GM23248 (cell line): ENCODE results near the gene SMARCA4. TPM values are rescaled to one million over a fixed set of nuclear protein-coding genes. Genes with fewer than 3 reads are reported as not detected.
A peak's percentile ranks its signal among the peaks of the same experiment; 100 is the strongest.

Source experiments
- DNase-seq: peaks from one replicate; pipeline ENCODE4 v3.0.0-alpha.2; 2015
- H2AFZ ChIP-seq: fragments of 200-600 bp; sonication (generic); 2 replicates; pipeline ENCODE4 v1.6.1; 2016; ENCODE audit warnings: antibody characterized with exemption
- H3F3A ChIP-seq: fragments of 200-600 bp; sonication (generic); 2 replicates; pipeline ENCODE4 v1.6.1; 2016; ENCODE audit warnings: mild to moderate bottlenecking, antibody characterized with exemption, mixed run types; ENCODE audit not compliant: insufficient read depth
- H3K27ac ChIP-seq: fragments of 200-600 bp; sonication (generic); 2 replicates; pipeline ENCODE4 v1.5.1; 2016; ENCODE audit warnings: mild to moderate bottlenecking
- H3K27me3 ChIP-seq: fragments of 200-600 bp; sonication (generic); replicated peaks from 2 replicates; pipeline ENCODE4 v1.6.1; 2016; ENCODE audit warnings: mild to moderate bottlenecking; ENCODE audit not compliant: insufficient read depth
- H3K36me3 ChIP-seq: fragments of 200-600 bp; sonication (generic); 2 replicates; pipeline ENCODE4 v1.6.1; 2016; ENCODE audit warnings: low read depth, mild to moderate bottlenecking
- H3K4me1 ChIP-seq: fragments of 200-600 bp; sonication (generic); 2 replicates; pipeline ENCODE4 v1.6.1; 2016; ENCODE audit warnings: mild to moderate bottlenecking; ENCODE audit not compliant: insufficient read depth
- H3K4me2 ChIP-seq: fragments of 200-600 bp; sonication (generic); one replicate; pipeline ENCODE4 v1.6.1; 2016; ENCODE audit warnings: mild to moderate bottlenecking; ENCODE audit not compliant: unreplicated experiment
- H3K4me3 ChIP-seq: fragments of 200-600 bp; sonication (generic); 2 replicates; pipeline ENCODE4 v1.5.1; 2016; ENCODE audit warnings: mild to moderate bottlenecking
- H3K79me2 ChIP-seq: fragments of 200-600 bp; sonication (generic); 2 replicates; pipeline ENCODE4 v1.6.1; 2016; ENCODE audit warnings: mild to moderate bottlenecking; ENCODE audit not compliant: insufficient read depth
- H3K9ac ChIP-seq: fragments of 200-600 bp; sonication (generic); 2 replicates; pipeline ENCODE4 v1.6.1; 2016; ENCODE audit warnings: mild to moderate bottlenecking
- H3K9me2 ChIP-seq: fragments of 200-600 bp; sonication (generic); 2 replicates; pipeline ENCODE4 v1.6.1; 2016; ENCODE audit warnings: mixed run types, mild to moderate bottlenecking, moderate library complexity; ENCODE audit not compliant: insufficient read depth
- H3K9me3 ChIP-seq: fragments of 200-600 bp; sonication (generic); one replicate; pipeline ENCODE4 v1.6.1; 2017; ENCODE audit warnings: low read depth
- H4K20me1 ChIP-seq: fragments of 200-600 bp; sonication (generic); 2 replicates; pipeline ENCODE4 v1.6.0; 2016; ENCODE audit not compliant: insufficient read depth
- EZH2 ChIP-seq: fragments of 200-600 bp; sonication (generic); IDR thresholded peaks from 2 replicates; pipeline ENCODE4 v1.6.1; 2018; ENCODE audit warnings: antibody characterized with exemption, mild to moderate bottlenecking; ENCODE audit not compliant: insufficient read depth, poor library complexity, severe bottlenecking
- EZH2phosphoT487 ChIP-seq: fragments of 200-600 bp; sonication (generic); IDR thresholded peaks from 2 replicates; pipeline ENCODE4 v1.6.1; 2018; ENCODE audit warnings: antibody characterized with exemption, moderate library complexity, mild to moderate bottlenecking, low read depth; ENCODE audit not compliant: insufficient read depth
- WGBS, 2 experiments: methylation state at CpG; one replicate each; pipeline ENCODE4 v1.1.6; 2015 to 2017; ENCODE audit warnings: low lambda C conversion rate in 2 of 2, low coverage in 1 of 2; ENCODE audit errors: missing lambda C conversion rate in 2 of 2; 5-methylcytosine and 5-hydroxymethylcytosine counted together
- in situ Hi-C: fragments of 300-500 bp; cut with MboI; formaldehyde crosslinking; loops from 2 replicates; pipeline ENCODE4 v1.15.0; 2020
- polyA plus RNA-seq: library from polyadenylated mRNA; unstranded; fragments of >200 nt; fragmentation: Nextera tagmentation; extraction: Ambion mirVana; gene quantifications from 2 replicates; pipeline ENCODE4 v1.2.1, GENCODE V29; 2016
- total RNA-seq: library from RNA; depleted of rRNA; stranded (reverse); fragments of >200 nt; shearing (Covaris generic); gene quantifications from 2 replicates; pipeline ENCODE4 v1.2.3, GENCODE V29; 2014

Gene SMARCA4
- total and polyA plus RNA-seq, 2 experiments from 2014 or later = 37.1 to 44.0 TPM

- no peak for DNase-seq
- no peaks in the 10 kb centered on the region for H3K4me1 ChIP-seq
- no peak overlapping the region for H3K4me3 ChIP-seq
- no peak overlapping the region for H3K27ac ChIP-seq
- in situ Hi-C loops = no loop called here
- H3K9ac ChIP-seq = no peak overlapping the region
- H3F3A ChIP-seq = no peaks in the 10 kb centered on the region
- no peak overlapping the region for H2AFZ ChIP-seq
- H3K9me2 ChIP-seq = no peaks in the 10 kb centered on the region
- H3K36me3 ChIP-seq = peaks cover 5% of the 10 kb centered on the region; the same call in 1 of the 2 replicates
- no peaks in the 10 kb centered on the region for H3K27me3 ChIP-seq
- no peak overlapping the region for H3K4me2 ChIP-seq
- WGBS, 2 experiments = 94 to 96% methylated on average over 21 of the region's 21 CpGs
- H3K79me2 ChIP-seq = no peaks in the 10 kb centered on the region
- H3K9me3 ChIP-seq = no peaks in the 10 kb centered on the region
- TF ChIP-seq EZH2phosphoT487 = no peak
- TF ChIP-seq EZH2 = no peak
- no peaks in the 10 kb centered on the region for H4K20me1 ChIP-seq
Observed at GRCh38 chr19:11019262-11019661, 58.4 kb downstream of the SMARCA4 start.

GRCh38 chr19:11019824-11020223 lies 59.0 kb downstream of the SMARCA4 start:
- in situ Hi-C loops = no loop called here
- WGBS, 2 experiments = 73 to 79% methylated on average over 8 of the region's 8 CpGs
- TF ChIP-seq EZH2 (no peak), EZH2phosphoT487 (no peak)

GRCh38 chr19:11020423-11020822 lies 59.6 kb downstream of the SMARCA4 start:
- WGBS, 2 experiments = 82 to 89% methylated on average over 6 of the region's 6 CpGs
- Histone ChIP-seq H4K20me1 (no peaks in the 10 kb centered on the region), H3K27me3 (no peaks in the 10 kb centered on the region), H3K4me2 (no peak overlapping the region), H3K9ac (no peak overlapping the region), H3K4me1 (no peaks in the 10 kb centered on the region), H3K9me3 (no peaks in the 10 kb centered on the region), H2AFZ (no peak overlapping the region), H3K9me2 (no peaks in the 10 kb centered on the region), H3K36me3 (peaks cover 5% of the 10 kb centered on the region; the same call in 1 of the 2 replicates), H3K79me2 (no peaks in the 10 kb centered on the region), H3K4me3 (no peak overlapping the region), H3F3A (no peaks in the 10 kb centered on the region), H3K27ac (no peak overlapping the region)
- no peak for DNase-seq
- TF ChIP-seq EZH2phosphoT487 = no peak
- TF ChIP-seq EZH2 = no peak
- in situ Hi-C loops = no loop called here

More at GRCh38 chr19:11019824-11020223, 59.0 kb downstream of the SMARCA4 start:
- no peaks in the 10 kb centered on the region for H3F3A ChIP-seq
- no peaks in the 10 kb centered on the region for H3K4me1 ChIP-seq
- H3K9ac ChIP-seq = no peak overlapping the region
- H3K9me3 ChIP-seq = no peaks in the 10 kb centered on the region
- DNase-seq = peak; percentile 30
- H3K9me2 ChIP-seq = no peaks in the 10 kb centered on the region
- no peak overlapping the region for H3K27ac ChIP-seq
- H3K36me3 ChIP-seq = peaks cover 5% of the 10 kb centered on the region; the same call in 1 of the 2 replicates
- H3K4me3 ChIP-seq = no peak overlapping the region
- no peaks in the 10 kb centered on the region for H4K20me1 ChIP-seq
- no peaks in the 10 kb centered on the region for H3K79me2 ChIP-seq
- no peak overlapping the region for H2AFZ ChIP-seq
- no peaks in the 10 kb centered on the region for H3K27me3 ChIP-seq
- no peak overlapping the region for H3K4me2 ChIP-seq

- in situ Hi-C loops = no loop called here
- no peak for DNase-seq
- Histone ChIP-seq H3K9me2 (no peaks in the 10 kb centered on the region), H3K4me3 (no peak overlapping the region), H3F3A (no peaks in the 10 kb centered on the region), H3K9ac (no peak overlapping the region), H3K27me3 (no peaks in the 10 kb centered on the region), H3K79me2 (no peaks in the 10 kb centered on the region), H3K4me1 (no peaks in the 10 kb centered on the region), H3K36me3 (peaks cover 5% of the 10 kb centered on the region; the same call in 1 of the 2 replicates), H4K20me1 (no peaks in the 10 kb centered on the region), H3K27ac (no peak overlapping the region), H3K4me2 (no peak overlapping the region), H2AFZ (no peak overlapping the region), H3K9me3 (no peaks in the 10 kb centered on the region)
- TF ChIP-seq EZH2phosphoT487 (no peak), EZH2 (no peak)
- 94 to 96% methylated on average over 22 to 23 of the region's 23 CpGs for WGBS, 2 experiments
Observed at GRCh38 chr19:11020982-11021759, 60.3 kb downstream of the SMARCA4 start.
